ENCODE measurements around the gene POU2AF1. TPM values are rescaled to one million over a fixed set of nuclear protein-coding genes. Genes with fewer than 3 reads are reported as not detected.

Gene POU2AF1
- total RNA-seq, 1 donor from 2014 or later = not detected

- intact Hi-C loops (cut with DNase I) = no loop called here
- H3K27ac ChIP-seq = no peak overlapping the region
- H3K4me1 ChIP-seq = no peaks in the 10 kb centered on the region
These were observed 17.2 kb downstream of the POU2AF1 start for GRCh38 chr11:111361874-111362273.

GRCh38 chr11:111361052-111361801 is 17.8 kb downstream of the POU2AF1 start:
- Histone ChIP-seq H3K4me1 (no peaks in the 10 kb centered on the region), H3K27ac (no peak overlapping the region), H3K27me3 (no peaks in the 10 kb centered on the region), H3K9me3 (no peaks in the 10 kb centered on the region), H3K4me3 (no peak overlapping the region), H3K36me3 (no peaks in the 10 kb centered on the region)
- TF ChIP-seq POLR2A (IDR thresholded peaks at IDR 0.05) (no peak), POLR2AphosphoS5 (IDR thresholded peaks at IDR 0.05; ENCODE audit: insufficient read depth in 1 of 2, low read depth in 1 of 2) (no peak), CTCF (IDR thresholded peaks at IDR 0.05) (no peak)
- intact Hi-C loops (cut with DNase I) = no loop called here
- no peak for DNase-seq (ENCODE audit: extremely low spot score in 2 of 2)

More at GRCh38 chr11:111361874-111362273, 17.2 kb downstream of the POU2AF1 start:
- H3K27me3 ChIP-seq = no peaks in the 10 kb centered on the region
- no peak for TF ChIP-seq POLR2AphosphoS5 (IDR thresholded peaks at IDR 0.05; ENCODE audit: insufficient read depth in 1 of 2, low read depth in 1 of 2)
- no peak for TF ChIP-seq POLR2A (IDR thresholded peaks at IDR 0.05)
- no peak for TF ChIP-seq CTCF (IDR thresholded peaks at IDR 0.05)
- peak in 1 of 2 donors; percentile 78 for DNase-seq (ENCODE audit: extremely low spot score in 2 of 2)
- H3K4me3 ChIP-seq = no peak overlapping the region
- no peaks in the 10 kb centered on the region for H3K9me3 ChIP-seq
- no peaks in the 10 kb centered on the region for H3K36me3 ChIP-seq

- peak in 1 of 2 donors; percentile 71 for DNase-seq (ENCODE audit: extremely low spot score in 2 of 2)
- no peak for TF ChIP-seq POLR2A (IDR thresholded peaks at IDR 0.05)
- no peak for TF ChIP-seq CTCF (IDR thresholded peaks at IDR 0.05)
- TF ChIP-seq POLR2AphosphoS5 (IDR thresholded peaks at IDR 0.05; ENCODE audit: insufficient read depth in 1 of 2, low read depth in 1 of 2) = no peak
- Histone ChIP-seq H3K9me3 (no peaks in the 10 kb centered on the region), H3K27ac (no peak overlapping the region), H3K4me3 (no peak overlapping the region), H3K27me3 (no peaks in the 10 kb centered on the region), H3K36me3 (no peaks in the 10 kb centered on the region), H3K4me1 (no peaks in the 10 kb centered on the region)
- intact Hi-C loops (cut with DNase I) = no loop called here
These were observed 18.7 kb downstream of the POU2AF1 start for GRCh38 chr11:111360150-111361043.

- H3K4me3 ChIP-seq = no peak overlapping the region
- no peak for DNase-seq (ENCODE audit: extremely low spot score in 2 of 2)
- no peak overlapping the region for H3K27ac ChIP-seq
- no peaks in the 10 kb centered on the region for H3K9me3 ChIP-seq
- no peaks in the 10 kb centered on the region for H3K4me1 ChIP-seq
- H3K36me3 ChIP-seq = no peaks in the 10 kb centered on the region
- no peaks in the 10 kb centered on the region for H3K27me3 ChIP-seq
- intact Hi-C loops (cut with DNase I) = no loop called here
- TF ChIP-seq POLR2AphosphoS5 (IDR thresholded peaks at IDR 0.05; ENCODE audit: insufficient read depth in 1 of 2, low read depth in 1 of 2) (no peak), POLR2A (IDR thresholded peaks at IDR 0.05) (no peak), CTCF (IDR thresholded peaks at IDR 0.05) (no peak)
These were observed 19.6 kb downstream of the POU2AF1 start for GRCh38 chr11:111359223-111360149.

Measured in vagina (tissue), 2 donors.